8988T (cell line): ENCODE data around the gene PLCB1.

Experiments used
- DNase-seq: peaks from one replicate; pipeline ENCODE4 v3.0.0; 2011

Gene PLCB1

DNA sequence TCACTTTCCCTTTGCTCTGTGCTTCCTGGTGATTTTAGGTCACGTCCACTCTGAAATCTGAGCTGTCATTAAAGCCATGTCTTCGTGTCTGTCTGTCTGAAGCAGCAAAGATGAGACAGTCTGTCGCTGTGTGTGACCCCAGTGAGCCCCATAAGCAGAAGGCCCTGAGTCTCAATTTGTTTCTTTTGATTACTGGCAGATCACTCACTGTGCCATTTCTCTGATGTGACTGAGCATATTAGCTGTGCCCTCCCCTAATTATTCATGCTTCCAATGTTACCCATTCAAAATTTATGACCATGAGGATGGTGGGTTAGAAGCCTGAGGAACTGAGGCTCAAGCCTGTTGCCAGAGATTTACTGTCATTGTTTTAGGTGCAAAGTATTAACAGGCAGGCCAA, 117.6 kb downstream of the PLCB1 start:
- no peak for DNase-seq

- DNase-seq = no peak
These were observed 118.6 kb downstream of the PLCB1 start for GRCh38 chr20:8250539-8251200.

DNA sequence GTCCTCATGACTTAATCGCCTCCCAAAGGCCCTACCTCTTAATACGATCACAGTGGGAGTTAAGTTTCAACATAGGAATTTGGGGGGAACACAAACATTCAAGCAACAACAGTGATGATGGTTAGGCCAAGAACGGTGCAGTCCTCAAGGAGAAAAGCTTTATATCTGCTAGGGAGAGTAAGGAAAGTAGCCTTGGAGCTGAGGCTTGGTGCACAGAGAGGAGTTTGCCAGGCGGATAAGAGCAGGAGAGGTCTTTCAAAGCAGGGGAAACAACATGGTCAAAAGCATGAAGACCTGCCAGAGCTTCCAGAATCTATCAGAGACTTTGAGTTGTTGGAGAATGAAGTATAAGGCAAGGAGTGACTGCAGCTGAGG, 119.1 kb downstream of the PLCB1 start:
- DNase-seq = no peak

DNA sequence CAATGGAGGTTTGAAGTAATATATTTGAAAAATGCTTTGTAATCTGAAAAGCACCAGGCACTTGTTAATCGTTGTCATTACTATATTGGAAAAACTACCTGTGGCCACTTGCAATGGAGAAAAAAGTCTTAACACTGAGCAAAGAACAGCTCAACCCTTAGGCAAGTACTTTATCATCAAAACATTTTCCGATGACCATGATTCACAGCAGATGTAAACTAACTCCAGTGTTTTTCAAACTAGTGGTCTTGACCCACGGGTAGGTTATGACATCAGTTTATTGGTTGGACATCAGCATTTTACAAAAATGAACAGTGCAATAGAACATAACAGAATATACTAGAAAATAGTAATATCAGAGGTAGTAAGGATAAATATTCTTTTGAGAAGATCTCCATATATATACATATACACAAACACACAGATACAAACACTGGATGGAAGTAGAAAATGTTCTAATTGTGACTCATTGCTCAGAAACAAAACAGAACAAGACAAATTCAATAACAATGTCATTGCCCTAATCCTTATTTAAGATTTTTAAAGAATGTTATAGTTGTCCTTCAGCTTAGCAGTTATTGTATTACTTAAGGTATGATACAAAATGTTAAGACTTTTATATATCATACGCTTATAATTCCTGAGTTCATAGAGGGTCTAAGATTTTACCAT, 123.0 kb downstream of the PLCB1 start:
- DNase-seq = no peak

DNA sequence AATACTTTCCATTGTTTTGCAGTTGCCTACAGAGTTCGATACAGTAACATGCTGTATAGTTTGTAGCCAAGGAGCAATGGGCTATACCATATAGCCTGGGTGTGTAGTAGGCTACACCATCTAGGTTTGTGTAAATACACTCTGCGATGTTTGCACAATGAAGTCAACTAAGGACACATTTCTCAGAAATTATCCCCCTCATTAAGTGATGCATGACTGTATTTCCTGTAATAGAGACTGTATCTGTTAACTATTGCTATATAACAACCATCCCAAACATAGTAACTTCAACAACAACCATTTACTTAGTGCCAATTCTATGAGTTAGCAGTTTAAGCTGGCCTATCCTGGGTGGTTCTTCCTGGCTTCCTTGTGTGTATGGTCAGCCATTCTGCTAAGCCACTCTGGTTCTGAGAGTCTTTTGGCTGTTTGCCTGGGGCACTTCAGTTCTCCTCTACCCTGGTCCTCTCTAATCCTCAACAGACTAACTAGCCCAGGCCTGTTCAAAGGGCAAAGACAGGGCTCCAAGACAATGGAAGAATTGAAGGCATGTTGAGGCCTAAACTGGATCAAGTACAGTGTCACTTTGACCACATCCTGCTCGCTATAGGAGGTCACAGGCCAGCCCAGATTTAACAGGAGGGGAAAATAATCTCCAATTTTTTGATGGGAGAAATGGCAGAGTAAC, 124.0 kb downstream of the PLCB1 start:
- no peak for DNase-seq

DNA sequence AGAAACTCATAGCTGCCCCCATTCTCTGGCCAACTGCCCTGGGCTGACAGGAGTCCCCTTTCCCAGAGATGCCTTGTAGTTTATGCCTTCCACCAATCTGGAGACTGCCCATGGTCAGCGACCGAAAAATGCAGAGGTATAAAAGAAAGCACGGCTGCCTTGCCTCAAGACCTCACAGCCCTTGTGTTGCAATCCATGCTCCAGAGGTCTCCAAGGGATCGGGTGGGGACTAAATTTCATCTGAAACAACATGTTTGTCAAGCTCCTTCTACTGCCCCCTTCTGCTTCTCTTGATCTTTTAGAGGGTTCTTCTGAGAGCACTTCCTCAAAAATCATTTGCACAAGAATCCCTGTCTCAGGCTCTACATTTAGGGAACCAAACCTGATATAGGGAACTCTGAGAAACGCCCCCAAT, 128.8 kb downstream of the PLCB1 start:
- no peak for DNase-seq

DNA sequence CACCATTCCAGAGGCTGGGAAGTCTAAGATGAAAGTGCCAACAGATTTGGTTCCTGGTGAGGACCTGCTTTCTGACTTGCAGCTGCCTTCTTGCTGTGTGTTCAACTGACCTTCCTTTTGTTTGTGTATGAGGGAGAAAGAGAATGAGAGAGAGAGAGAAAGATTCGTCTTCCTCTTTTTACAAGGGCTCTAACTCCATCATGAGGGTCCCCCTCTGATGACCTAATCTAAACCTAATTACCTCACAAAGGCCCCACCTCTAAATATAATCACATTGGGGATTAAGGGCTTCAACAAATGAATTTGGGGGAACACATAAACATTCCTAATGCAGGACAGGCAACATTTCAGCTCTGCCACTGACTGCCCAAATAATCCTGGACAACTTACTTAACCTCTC, 130.7 kb downstream of the PLCB1 start:
- no peak for DNase-seq

DNA sequence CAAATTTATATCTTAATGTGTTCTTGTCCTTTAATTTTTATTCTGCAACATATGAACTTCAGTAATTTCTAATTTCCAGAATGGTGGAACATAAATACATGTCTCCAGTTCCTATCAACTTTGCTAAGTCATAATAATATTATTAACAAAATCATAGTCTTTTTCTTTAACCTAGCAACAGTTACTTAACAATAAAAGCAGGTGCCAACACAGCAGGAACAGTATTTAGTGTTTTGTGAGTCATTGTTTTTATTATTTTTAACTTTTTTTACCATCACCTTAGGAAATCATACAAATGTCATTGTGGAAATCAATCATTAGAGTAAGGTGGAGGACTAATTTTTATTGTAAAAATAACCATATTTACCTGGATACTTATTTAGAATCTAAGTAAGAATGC, 133.5 kb downstream of the PLCB1 start:
- no peak for DNase-seq

DNA sequence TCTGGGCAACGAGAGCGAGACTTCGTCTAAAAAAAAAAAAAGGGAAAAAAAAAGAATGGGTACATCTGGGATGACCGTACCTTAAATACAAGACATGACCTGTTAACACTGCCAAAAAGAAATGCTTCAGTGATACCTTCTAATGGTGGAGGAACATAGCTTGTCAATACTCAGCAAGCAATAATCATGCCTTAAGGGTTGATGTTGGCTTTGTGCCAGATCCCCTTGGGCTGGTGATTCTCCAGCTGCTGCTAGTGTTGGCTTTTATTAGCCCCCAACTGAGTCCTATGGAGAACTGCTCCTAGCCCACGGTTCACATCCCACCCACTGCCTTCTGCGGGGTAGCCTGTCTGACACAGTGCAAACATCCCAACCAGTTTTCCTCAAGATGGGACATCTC, 134.9 kb downstream of the PLCB1 start:
- no peak for DNase-seq

GRCh38 chr20:8271727-8272126, 139.7 kb downstream of the PLCB1 start:
- DNase-seq = no peak

DNA sequence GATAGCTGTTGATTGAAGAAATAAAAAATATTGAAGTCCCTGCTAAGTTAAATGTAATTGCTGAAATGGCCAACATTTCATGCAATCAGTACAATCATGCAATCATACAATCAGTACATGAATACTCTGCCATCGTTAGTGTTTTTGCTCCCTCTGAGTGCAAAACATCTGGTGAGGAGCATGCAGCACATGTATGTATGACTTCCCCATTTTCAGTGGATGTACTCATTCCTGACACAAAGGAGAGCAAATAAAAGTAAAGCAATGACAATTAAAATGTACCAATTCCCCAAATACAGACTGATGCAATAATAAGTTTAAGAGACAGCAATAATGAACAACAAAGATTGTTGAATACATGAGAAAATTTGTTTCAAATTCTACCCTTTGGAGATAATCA, 140.7 kb downstream of the PLCB1 start:
- DNase-seq = no peak

DNA sequence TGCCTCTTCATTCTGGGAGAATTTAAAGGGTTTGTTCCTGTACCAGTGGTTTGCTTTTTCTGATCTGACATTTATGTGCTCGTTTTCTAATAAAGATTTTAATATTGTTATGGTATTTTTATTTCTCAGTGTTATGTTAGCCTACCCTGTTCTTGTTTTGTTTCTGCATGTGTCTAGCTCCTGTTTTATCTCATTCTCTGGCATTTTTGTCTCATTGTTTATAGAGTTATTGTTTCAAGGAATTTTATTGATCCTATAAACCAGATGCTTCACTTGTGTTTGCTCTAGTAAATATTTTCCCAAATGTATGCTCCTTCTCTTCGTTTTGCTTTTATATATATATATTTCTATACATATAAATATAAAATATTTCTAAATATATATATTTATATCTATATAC, 152.8 kb downstream of the PLCB1 start:
- DNase-seq = no peak

DNA sequence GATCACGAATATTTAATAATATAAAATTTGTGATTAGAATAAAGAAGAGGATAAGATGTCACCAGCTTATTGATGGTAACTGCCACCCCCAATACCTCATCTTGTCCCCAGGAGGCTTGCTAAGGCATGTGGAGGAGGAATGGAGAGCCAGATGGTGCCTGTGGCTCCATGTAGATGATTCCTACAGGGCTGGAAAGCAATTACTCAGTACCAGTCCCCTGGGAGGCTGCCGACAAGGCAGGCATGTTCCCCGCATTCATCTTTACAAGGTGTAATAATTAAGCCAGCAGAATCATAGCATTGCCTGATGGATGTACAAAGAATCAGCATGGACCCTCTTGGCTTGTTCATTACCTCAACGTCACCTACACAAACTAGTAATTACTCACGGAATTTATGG, 155.3 kb downstream of the PLCB1 start:
- no peak for DNase-seq

DNA sequence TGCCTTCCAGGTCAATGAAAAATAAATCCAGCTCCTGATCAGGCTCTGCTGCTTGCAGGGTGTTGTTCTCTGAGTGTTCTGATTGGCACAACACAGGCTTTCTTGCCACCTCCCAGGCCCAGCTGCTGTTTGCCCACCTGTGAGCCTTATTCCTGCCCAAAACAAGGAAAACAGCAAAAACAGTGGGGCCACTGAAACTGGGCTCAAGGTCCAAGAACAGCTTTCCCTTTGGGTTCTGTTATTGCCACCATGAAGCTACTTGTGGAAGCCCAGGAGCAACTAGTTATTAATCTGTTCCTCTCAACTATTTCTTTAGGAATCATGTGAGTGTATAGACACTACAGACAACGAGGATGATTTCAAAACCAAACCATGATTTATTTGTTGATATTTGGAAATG, 159.1 kb downstream of the PLCB1 start:
- DNase-seq = no peak

DNA sequence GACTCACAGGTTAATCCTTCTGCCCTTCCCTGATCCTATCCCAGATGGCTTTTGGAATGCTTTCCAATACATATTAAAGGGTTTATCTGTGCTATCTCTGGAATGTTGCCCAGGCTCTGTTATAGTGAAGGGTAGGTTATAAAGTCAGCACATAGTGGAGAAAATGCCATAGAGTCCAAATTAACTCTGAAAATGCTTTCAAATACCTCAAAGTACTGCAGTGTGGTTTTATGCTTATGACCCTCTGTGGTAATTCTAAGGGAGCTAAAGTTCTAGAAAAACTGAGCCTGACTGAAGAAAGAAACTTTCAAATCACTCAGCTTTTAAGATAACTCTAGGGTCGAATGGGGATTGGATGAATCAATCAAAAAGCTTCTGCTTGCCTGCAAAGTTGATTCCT, 159.8 kb downstream of the PLCB1 start:
- DNase-seq = no peak

DNA sequence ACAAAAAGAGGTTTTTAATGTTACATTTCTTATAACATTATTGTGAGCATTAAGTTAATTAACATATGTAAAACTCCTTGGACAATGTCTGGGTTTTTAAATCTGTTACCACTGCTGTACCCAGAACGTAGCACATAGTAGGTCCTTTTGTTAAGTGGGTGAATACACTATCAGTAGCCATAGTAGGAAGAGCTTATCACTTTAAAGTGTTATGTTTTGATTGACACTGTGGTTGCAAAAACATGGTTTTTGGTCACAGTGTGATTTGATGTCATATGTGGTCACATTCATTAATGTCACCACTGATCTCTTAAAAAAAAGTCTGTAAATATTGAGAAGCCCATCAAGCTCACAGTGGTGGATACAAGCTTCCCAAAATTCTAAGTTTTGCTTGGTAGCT, 160.7 kb downstream of the PLCB1 start:
- DNase-seq = no peak

GRCh38 chr20:8293750-8294149, 161.7 kb downstream of the PLCB1 start:
- no peak for DNase-seq

DNA sequence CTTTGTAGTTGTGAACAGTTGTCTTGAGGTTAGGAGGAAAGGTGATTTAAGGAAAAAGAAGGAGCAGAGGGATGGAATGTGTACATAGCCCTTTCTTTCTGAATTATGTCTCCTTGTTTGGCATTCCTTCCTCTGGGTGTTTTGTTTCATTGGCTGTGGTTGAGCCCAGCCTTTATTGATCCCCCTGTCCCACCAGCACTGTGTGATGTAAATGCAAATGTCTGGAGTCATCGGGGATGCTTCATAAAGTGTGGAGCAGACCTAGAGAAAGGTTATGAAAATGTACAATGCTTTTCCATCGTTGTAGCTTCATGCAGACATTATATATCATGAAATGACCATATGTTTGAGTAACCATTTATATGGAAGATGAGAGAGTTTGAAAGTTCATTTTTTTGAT, 164.5 kb downstream of the PLCB1 start:
- no peak for DNase-seq

DNA sequence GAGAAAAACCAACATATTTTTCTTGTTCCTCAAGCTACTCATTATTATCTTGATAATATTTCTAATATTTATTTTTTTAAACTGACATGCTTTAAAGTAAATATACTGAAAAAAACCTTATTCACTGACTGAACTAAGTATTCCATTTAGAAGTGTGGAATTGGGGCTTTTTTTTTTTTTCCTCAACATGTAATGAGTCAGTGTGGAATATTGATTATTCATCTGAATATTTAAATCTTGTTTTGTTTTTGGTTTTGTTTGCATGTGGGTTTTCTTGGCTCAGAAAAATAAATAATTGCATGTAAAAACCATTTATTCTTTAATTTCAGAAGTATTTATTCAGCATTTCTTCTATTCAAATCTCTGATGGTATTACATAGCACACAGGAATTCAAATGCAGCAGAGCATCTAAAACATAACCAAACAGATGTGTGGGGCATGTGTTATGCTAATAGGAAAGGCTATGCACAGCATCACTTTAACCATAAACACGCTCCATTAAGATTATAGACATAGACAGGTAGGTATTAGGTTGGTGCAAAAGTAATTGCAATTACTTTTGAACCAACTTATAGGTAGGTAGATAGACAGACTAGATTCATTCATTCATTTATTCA, 166.5 kb downstream of the PLCB1 start:
- DNase-seq = no peak

GRCh38 chr20:8299921-8300320, 167.9 kb downstream of the PLCB1 start:
- no peak for DNase-seq

DNA sequence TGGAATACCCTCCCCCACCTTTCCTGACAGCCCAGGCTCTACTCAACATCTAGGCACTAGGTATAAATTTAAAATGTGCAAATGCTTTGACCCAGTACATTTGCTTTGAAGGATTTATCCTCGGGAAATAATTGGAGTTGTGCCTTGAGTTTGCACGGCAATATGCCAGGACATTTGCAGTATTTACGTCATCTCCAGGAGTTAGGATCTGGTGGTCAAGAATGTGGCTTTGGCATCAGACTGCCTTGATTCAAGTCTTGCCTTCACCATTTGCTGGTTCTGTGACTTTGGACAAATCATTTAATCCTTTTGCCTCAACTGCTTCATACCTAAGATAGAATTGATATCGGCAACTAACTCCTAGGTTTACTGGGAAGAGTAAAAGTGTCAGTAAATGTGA, 169.6 kb downstream of the PLCB1 start:
- DNase-seq = no peak

GRCh38 chr20:8303651-8304050, 171.6 kb downstream of the PLCB1 start:
- DNase-seq = no peak

DNA sequence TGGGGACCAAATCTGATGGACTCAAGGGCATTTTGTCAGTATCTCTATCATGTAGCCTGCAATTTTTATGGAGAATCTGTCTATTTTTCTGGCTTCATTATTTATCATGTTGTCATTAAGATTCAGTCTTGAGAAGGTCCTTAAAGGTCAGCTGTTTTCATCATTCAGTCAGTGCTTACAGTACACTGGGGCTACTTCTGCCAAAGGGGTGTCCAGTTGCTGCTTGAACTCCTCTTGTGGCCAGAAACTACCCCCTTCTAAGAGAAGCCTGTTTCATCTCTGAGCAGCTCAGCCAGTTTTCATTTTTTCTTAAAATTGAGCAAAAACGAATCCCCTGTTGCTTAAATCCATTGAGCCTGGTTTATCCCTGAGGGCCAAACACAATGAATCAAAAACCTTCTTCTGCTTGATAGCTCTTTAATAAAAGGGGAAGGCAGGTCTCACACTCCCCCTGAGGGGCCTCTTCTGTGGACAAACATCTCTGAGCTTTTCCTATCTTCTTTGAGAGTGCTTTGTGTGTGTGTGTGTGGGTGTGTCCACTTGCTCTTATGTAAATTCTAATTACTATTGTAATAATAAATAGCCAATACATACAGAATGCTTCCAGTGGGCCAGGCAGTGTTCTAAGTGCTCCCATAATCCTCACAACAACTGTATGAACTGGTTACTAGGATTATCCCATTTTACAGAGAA, 172.2 kb downstream of the PLCB1 start:
- DNase-seq = no peak
